ENCODE measurements around the gene SLC17A9.

SLC17A9 gene

GRCh38 chr20:62975251-62975760 lies 22.8 kb downstream of the SLC17A9 start:
- Histone ChIP-seq H4K8ac (ENCODE audit: low read depth, low read length) (no peak overlapping the region), H3K4ac (ENCODE audit: low read depth, low read length) (no peak overlapping the region), H4K5ac (ENCODE audit: low read length) (no peak overlapping the region), H2BK120ac (ENCODE audit: low read depth, low read length) (no peak overlapping the region), H3K27ac (ENCODE audit: low read depth, low read length) (no peak overlapping the region), H3K18ac (ENCODE audit: low read length) (no peak overlapping the region), H3K27me3 (ENCODE audit: insufficient read depth, low read length, poor library complexity) (peaks cover 16% of the 10 kb centered on the region), H2AK5ac (ENCODE audit: low read length) (no peak overlapping the region), H3K79me2 (ENCODE audit: control insufficient read depth, insufficient read depth, low read length) (no peaks in the 10 kb centered on the region), H3K36me3 (ENCODE audit: control insufficient read depth, insufficient read depth, low read length) (no peaks in the 10 kb centered on the region), H3K4me1 (ENCODE audit: control insufficient read depth, low read depth, low read length) (no peaks in the 10 kb centered on the region), H3K23ac (ENCODE audit: low read length) (no peak overlapping the region), H3K4me3 (ENCODE audit: low read length) (no peak overlapping the region), H3K79me1 (ENCODE audit: low read length) (no peaks in the 10 kb centered on the region), H3K9ac (ENCODE audit: low read length) (no peak overlapping the region), H3K4me2 (ENCODE audit: low read length) (no peak overlapping the region), H2BK5ac (ENCODE audit: low read length) (no peak overlapping the region), H3K56ac (ENCODE audit: low read length) (no peak overlapping the region), H2BK15ac (replicated peaks; ENCODE audit: low read depth) (no peak overlapping the region)
- no peak for DNase-seq
- no CpG with 5 or more reads among the region's 10 CpGs for WGBS (ENCODE audit: extremely low coverage, insufficient coverage, low lambda C conversion rate)

DNA sequence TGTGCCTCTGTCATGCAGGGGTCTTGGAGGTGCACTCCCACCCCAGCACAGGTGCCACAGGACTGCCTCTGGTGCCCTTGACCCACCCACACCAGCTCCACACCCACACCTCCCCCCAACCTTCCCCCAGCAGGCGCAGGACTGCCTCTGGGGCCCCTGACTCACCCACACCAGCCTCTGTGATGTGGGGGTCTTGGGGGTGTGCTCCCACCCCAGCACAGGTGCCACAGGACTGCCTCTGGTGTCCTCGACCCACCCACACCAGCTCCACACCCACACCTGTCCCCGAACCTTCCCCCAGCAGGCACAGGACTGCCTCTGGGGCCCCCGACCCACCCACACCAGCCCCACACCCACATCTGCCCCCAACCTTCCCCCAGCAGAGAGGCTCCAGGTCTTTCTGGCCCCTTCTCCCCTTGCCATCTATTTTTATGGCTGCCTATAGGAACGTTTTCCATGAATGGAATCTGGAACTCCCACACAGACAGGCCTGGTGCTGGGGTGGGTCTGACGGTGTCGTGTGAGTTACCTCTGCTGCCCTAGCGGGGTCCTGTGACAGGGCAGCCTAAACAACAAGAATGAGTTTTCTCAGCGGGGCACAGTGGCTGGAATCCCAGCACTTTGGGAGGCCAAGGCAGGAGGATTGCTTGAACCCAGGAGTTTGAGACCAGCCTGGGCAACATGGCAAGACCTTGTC lies 23.5 kb downstream of the SLC17A9 start:
- no peak overlapping the region for H2AK5ac ChIP-seq (ENCODE audit: low read length)
- no peaks in the 10 kb centered on the region for H3K79me1 ChIP-seq (ENCODE audit: low read length)
- no peak overlapping the region for H3K18ac ChIP-seq (ENCODE audit: low read length)
- H3K56ac ChIP-seq (ENCODE audit: low read length): no peak overlapping the region
- no peak overlapping the region for H3K4me3 ChIP-seq (ENCODE audit: low read length)
- no peak overlapping the region for H4K5ac ChIP-seq (ENCODE audit: low read length)
- no peak overlapping the region for H3K27ac ChIP-seq (ENCODE audit: low read depth, low read length)
- H2BK15ac ChIP-seq (replicated peaks; ENCODE audit: low read depth): no peak overlapping the region
- no peak overlapping the region for H3K9ac ChIP-seq (ENCODE audit: low read length)
- H3K36me3 ChIP-seq (ENCODE audit: control insufficient read depth, insufficient read depth, low read length): no peaks in the 10 kb centered on the region
- WGBS (ENCODE audit: extremely low coverage, insufficient coverage, low lambda C conversion rate): no CpG with 5 or more reads among the region's 9 CpGs
- no peak overlapping the region for H3K4me2 ChIP-seq (ENCODE audit: low read length)
- DNase-seq: no peak
- no peaks in the 10 kb centered on the region for H3K79me2 ChIP-seq (ENCODE audit: control insufficient read depth, insufficient read depth, low read length)
- no peak overlapping the region for H3K4ac ChIP-seq (ENCODE audit: low read depth, low read length)
- no peak overlapping the region for H4K8ac ChIP-seq (ENCODE audit: low read depth, low read length)
- H3K4me1 ChIP-seq (ENCODE audit: control insufficient read depth, low read depth, low read length): no peaks in the 10 kb centered on the region
- H3K27me3 ChIP-seq (ENCODE audit: insufficient read depth, low read length, poor library complexity): peaks cover 16% of the 10 kb centered on the region
- H2BK120ac ChIP-seq (ENCODE audit: low read depth, low read length): no peak overlapping the region
- H2BK5ac ChIP-seq (ENCODE audit: low read length): no peak overlapping the region
- H3K23ac ChIP-seq (ENCODE audit: low read length): no peak overlapping the region

DNA sequence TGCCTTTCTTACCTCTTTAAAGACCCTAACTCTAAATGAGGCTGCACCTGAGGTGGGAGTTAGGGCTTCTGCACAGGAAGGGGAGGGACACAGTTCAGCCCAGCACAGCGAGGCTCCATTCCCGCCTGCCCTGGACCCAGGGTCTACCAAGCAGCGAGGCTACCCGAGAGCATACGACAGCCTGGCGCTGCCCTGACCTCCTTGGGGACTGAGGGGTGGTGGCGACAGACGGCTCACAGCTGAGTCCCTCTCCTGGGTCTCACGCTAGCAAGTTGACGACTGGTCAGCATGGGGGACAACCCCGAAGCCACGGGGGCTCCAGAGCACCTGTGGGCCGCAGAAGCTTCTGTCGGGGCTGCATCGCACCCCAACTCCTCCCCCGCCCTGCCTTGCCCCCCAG lies 24.4 kb downstream of the SLC17A9 start:
- no peaks in the 10 kb centered on the region for H3K79me2 ChIP-seq (ENCODE audit: control insufficient read depth, insufficient read depth, low read length)
- H2BK120ac ChIP-seq (ENCODE audit: low read depth, low read length): no peak overlapping the region
- H3K9ac ChIP-seq (ENCODE audit: low read length): no peak overlapping the region
- H3K27me3 ChIP-seq (ENCODE audit: insufficient read depth, low read length, poor library complexity): peaks cover 16% of the 10 kb centered on the region
- no peak for DNase-seq
- H3K4ac ChIP-seq (ENCODE audit: low read depth, low read length): no peak overlapping the region
- no peaks in the 10 kb centered on the region for H3K79me1 ChIP-seq (ENCODE audit: low read length)
- no peak overlapping the region for H2AK5ac ChIP-seq (ENCODE audit: low read length)
- H3K23ac ChIP-seq (ENCODE audit: low read length): no peak overlapping the region
- no peaks in the 10 kb centered on the region for H3K4me1 ChIP-seq (ENCODE audit: control insufficient read depth, low read depth, low read length)
- no peak overlapping the region for H3K4me3 ChIP-seq (ENCODE audit: low read length)
- no peak overlapping the region for H2BK5ac ChIP-seq (ENCODE audit: low read length)
- no peak overlapping the region for H3K18ac ChIP-seq (ENCODE audit: low read length)
- no CpG with 5 or more reads among the region's 16 CpGs for WGBS (ENCODE audit: extremely low coverage, insufficient coverage, low lambda C conversion rate)
- no peak overlapping the region for H3K4me2 ChIP-seq (ENCODE audit: low read length)
- no peak overlapping the region for H3K27ac ChIP-seq (ENCODE audit: low read depth, low read length)
- H4K8ac ChIP-seq (ENCODE audit: low read depth, low read length): no peak overlapping the region
- H3K56ac ChIP-seq (ENCODE audit: low read length): no peak overlapping the region
- H4K5ac ChIP-seq (ENCODE audit: low read length): no peak overlapping the region
- no peak overlapping the region for H2BK15ac ChIP-seq (replicated peaks; ENCODE audit: low read depth)
- H3K36me3 ChIP-seq (ENCODE audit: control insufficient read depth, insufficient read depth, low read length): no peaks in the 10 kb centered on the region

GRCh38 chr20:62977613-62978560 lies 25.4 kb downstream of the SLC17A9 start:
- H3K36me3 ChIP-seq (ENCODE audit: control insufficient read depth, insufficient read depth, low read length): no peaks in the 10 kb centered on the region
- no peak overlapping the region for H2BK5ac ChIP-seq (ENCODE audit: low read length)
- no peak overlapping the region for H3K4me3 ChIP-seq (ENCODE audit: low read length)
- H3K18ac ChIP-seq (ENCODE audit: low read length): no peak overlapping the region
- no peak overlapping the region for H2BK120ac ChIP-seq (ENCODE audit: low read depth, low read length)
- H2BK15ac ChIP-seq (replicated peaks; ENCODE audit: low read depth): no peak overlapping the region
- H4K8ac ChIP-seq (ENCODE audit: low read depth, low read length): no peak overlapping the region
- H3K79me1 ChIP-seq (ENCODE audit: low read length): no peaks in the 10 kb centered on the region
- no peaks in the 10 kb centered on the region for H3K4me1 ChIP-seq (ENCODE audit: control insufficient read depth, low read depth, low read length)
- H3K23ac ChIP-seq (ENCODE audit: low read length): no peak overlapping the region
- H2AK5ac ChIP-seq (ENCODE audit: low read length): no peak overlapping the region
- H3K56ac ChIP-seq (ENCODE audit: low read length): no peak overlapping the region
- no peaks in the 10 kb centered on the region for H3K79me2 ChIP-seq (ENCODE audit: control insufficient read depth, insufficient read depth, low read length)
- no peak for DNase-seq
- no peak overlapping the region for H3K9ac ChIP-seq (ENCODE audit: low read length)
- peaks cover 15% of the 10 kb centered on the region for H3K27me3 ChIP-seq (ENCODE audit: insufficient read depth, low read length, poor library complexity)
- no CpG with 5 or more reads among the region's 38 CpGs for WGBS (ENCODE audit: extremely low coverage, insufficient coverage, low lambda C conversion rate)
- H3K4me2 ChIP-seq (ENCODE audit: low read length): no peak overlapping the region
- no peak overlapping the region for H3K4ac ChIP-seq (ENCODE audit: low read depth, low read length)
- no peak overlapping the region for H4K5ac ChIP-seq (ENCODE audit: low read length)
- no peak overlapping the region for H3K27ac ChIP-seq (ENCODE audit: low read depth, low read length)

- no peak overlapping the region for H3K56ac ChIP-seq (ENCODE audit: low read length)
- no peaks in the 10 kb centered on the region for H3K4me1 ChIP-seq (ENCODE audit: control insufficient read depth, low read depth, low read length)
- H3K27me3 ChIP-seq (ENCODE audit: insufficient read depth, low read length, poor library complexity): peaks cover 9% of the 10 kb centered on the region
- no peak overlapping the region for H3K4me3 ChIP-seq (ENCODE audit: low read length)
- H3K79me2 ChIP-seq (ENCODE audit: control insufficient read depth, insufficient read depth, low read length): no peaks in the 10 kb centered on the region
- H4K8ac ChIP-seq (ENCODE audit: low read depth, low read length): no peak overlapping the region
- DNase-seq: no peak
- WGBS (ENCODE audit: extremely low coverage, insufficient coverage, low lambda C conversion rate): no CpG with 5 or more reads among the region's 13 CpGs
- H2BK15ac ChIP-seq (replicated peaks; ENCODE audit: low read depth): no peak overlapping the region
- no peaks in the 10 kb centered on the region for H3K79me1 ChIP-seq (ENCODE audit: low read length)
- no peaks in the 10 kb centered on the region for H3K36me3 ChIP-seq (ENCODE audit: control insufficient read depth, insufficient read depth, low read length)
- H3K18ac ChIP-seq (ENCODE audit: low read length): no peak overlapping the region
- no peak overlapping the region for H3K4ac ChIP-seq (ENCODE audit: low read depth, low read length)
- H3K4me2 ChIP-seq (ENCODE audit: low read length): no peak overlapping the region
- H3K23ac ChIP-seq (ENCODE audit: low read length): no peak overlapping the region
- H4K5ac ChIP-seq (ENCODE audit: low read length): no peak overlapping the region
- no peak overlapping the region for H3K9ac ChIP-seq (ENCODE audit: low read length)
- no peak overlapping the region for H2AK5ac ChIP-seq (ENCODE audit: low read length)
- H2BK5ac ChIP-seq (ENCODE audit: low read length): no peak overlapping the region
- no peak overlapping the region for H2BK120ac ChIP-seq (ENCODE audit: low read depth, low read length)
- no peak overlapping the region for H3K27ac ChIP-seq (ENCODE audit: low read depth, low read length)
Observed at GRCh38 chr20:62978561-62978943, 26.0 kb downstream of the SLC17A9 start.
